GM18951 (cell line): Measurements from ENCODE around the gene DCTN2.
"Not testable (repeated sequence)": the region's sequence is repeated elsewhere in the genome, so short reads cannot be mapped to it uniquely, and the experiment has no call there.

ENCODE experiments used
- POLR2A ChIP-seq: IDR thresholded peaks from 4 replicates; pipeline ENCODE4 v1.6.1; 2011; ENCODE audit warnings: mild to moderate bottlenecking; ENCODE audit not compliant: insufficient read length, insufficient read depth; ENCODE audit errors: extremely low read depth
- in situ Hi-C: fragments of 300-500 bp; cut with MboI; formaldehyde crosslinking; loops from one replicate; pipeline ENCODE4 v1.12.0; 2022; ENCODE audit warnings: low sequenced_read_pairs, mixed read lengths, inconsistent platforms; ENCODE audit not compliant: unreplicated experiment

Gene DCTN2

GRCh38 chr12:57516617-57517153, 30.3 kb downstream of the DCTN2 start:
- TF ChIP-seq POLR2A: no peak
- in situ Hi-C loops: no loop called here

- TF ChIP-seq POLR2A: no peak
- in situ Hi-C loops: no loop called here
Measured at GRCh38 chr12:57515934-57516541, 31.0 kb downstream of the DCTN2 start.

GRCh38 chr12:57515408-57515933, 31.5 kb downstream of the DCTN2 start:
- in situ Hi-C loops: no loop called here
- no peak for TF ChIP-seq POLR2A

- TF ChIP-seq POLR2A: no peak
- in situ Hi-C loops: no loop called here
Measured at GRCh38 chr12:57514720-57515407, 32.1 kb downstream of the DCTN2 start.

- in situ Hi-C loops: not testable (repeated sequence)
Measured at GRCh38 chr12:57514246-57514645, 32.7 kb downstream of the DCTN2 start.

GRCh38 chr12:57513677-57514076, 33.3 kb downstream of the DCTN2 start:
- in situ Hi-C loops: not testable (repeated sequence)

- in situ Hi-C loops: no loop called here
- TF ChIP-seq POLR2A: no peak
Measured at GRCh38 chr12:57513266-57513665, 33.7 kb downstream of the DCTN2 start.

- in situ Hi-C loops: no loop called here
- no peak for TF ChIP-seq POLR2A
Measured at GRCh38 chr12:57512665-57513064, 34.3 kb downstream of the DCTN2 start.

GRCh38 chr12:57511588-57512325, 35.2 kb downstream of the DCTN2 start:
- TF ChIP-seq POLR2A: no peak
- in situ Hi-C loops: no loop called here

- TF ChIP-seq POLR2A: no peak
- in situ Hi-C loops: no loop called here
Measured at GRCh38 chr12:57511161-57511560, 35.8 kb downstream of the DCTN2 start.

GRCh38 chr12:57507796-57508195, 39.2 kb downstream of the DCTN2 start:
- in situ Hi-C loops: not testable (repeated sequence)

GRCh38 chr12:57506541-57506940, 40.5 kb downstream of the DCTN2 start:
- in situ Hi-C loops: not testable (repeated sequence)

- in situ Hi-C loops: not testable (repeated sequence)
Measured at GRCh38 chr12:57502311-57502969, 44.6 kb downstream of the DCTN2 start.
